Fibroblast of gingiva (primary cell): ENCODE data around the gene GBP7.
"Not testable (repeated sequence)": the region's sequence is repeated elsewhere in the genome, so short reads cannot be mapped to it uniquely, and the experiment has no call there.

ENCODE experiments used
- DNase-seq: peaks from one replicate; pipeline ENCODE4 v3.0.0-alpha.2; 2011; ENCODE audit warnings: low read depth

GBP7 gene

GRCh38 chr1:89175601-89176256 is at the start of gene GBP7:
GBP7 (minus strand) TSS chr1:89176003; CDS start chr1:89171935, 4,068 bp downstream.
- DNase-seq: no peak

- no peak for DNase-seq
These were observed 45.5 kb upstream of the GBP7 start for GRCh38 chr1:89221341-89221740.

GRCh38 chr1:89219851-89220250 is 44.0 kb upstream of the GBP7 start:
- not testable (repeated sequence) for DNase-seq

- DNase-seq: not testable (repeated sequence)
These were observed 43.1 kb upstream of the GBP7 start for GRCh38 chr1:89218941-89219340.

GRCh38 chr1:89213347-89213746 is 37.5 kb upstream of the GBP7 start:
- no peak for DNase-seq

GRCh38 chr1:89211035-89211634 is 35.3 kb upstream of the GBP7 start:
- no peak for DNase-seq

GRCh38 chr1:89206373-89206772 is 30.6 kb upstream of the GBP7 start:
- DNase-seq: no peak

- DNase-seq: no peak
These were observed 27.4 kb upstream of the GBP7 start for GRCh38 chr1:89203166-89203565.

- DNase-seq: no peak
These were observed 25.4 kb upstream of the GBP7 start for GRCh38 chr1:89201106-89201794.

GRCh38 chr1:89200663-89201062 is 24.9 kb upstream of the GBP7 start:
- no peak for DNase-seq

GRCh38 chr1:89199525-89200031 is 23.8 kb upstream of the GBP7 start:
- DNase-seq: no peak

- DNase-seq: peak; percentile 7
These were observed 22.8 kb upstream of the GBP7 start, which contains the start of gene GBP4 for GRCh38 chr1:89198491-89199072. GBP4 (minus strand) TSS chr1:89198942; CDS start chr1:89198834, 108 bp downstream.

GRCh38 chr1:89198081-89198480 is 22.3 kb upstream of the GBP7 start:
- DNase-seq: no peak

- DNase-seq: no peak
These were observed 19.7 kb upstream of the GBP7 start for GRCh38 chr1:89195476-89195875.

- DNase-seq: no peak
These were observed 15.5 kb upstream of the GBP7 start for GRCh38 chr1:89191314-89191713.

GRCh38 chr1:89190017-89190416 is 14.2 kb upstream of the GBP7 start:
- DNase-seq: no peak

- no peak for DNase-seq
These were observed 3.5 kb upstream of the GBP7 start for GRCh38 chr1:89179343-89179742.

- no peak for DNase-seq
These were observed 1.2 kb upstream of the GBP7 start for GRCh38 chr1:89176971-89177370.

- DNase-seq: no peak
These were observed 1.3 kb downstream of the GBP7 start for GRCh38 chr1:89174491-89174890.

- DNase-seq: no peak
These were observed 3.2 kb downstream of the GBP7 start for GRCh38 chr1:89172468-89173143.

GRCh38 chr1:89171067-89171438 is 4.8 kb downstream of the GBP7 start:
- DNase-seq: no peak
